D721Med (cell line): ENCODE measurements around the gene SCN4A.
A peak's percentile ranks its signal among the peaks of the same experiment; 100 is the strongest.

Source experiments
- DNase-seq: peaks from one replicate; pipeline ENCODE4 v3.0.0; 2011; ENCODE audit warnings: low spot score; ENCODE audit not compliant: insufficient read length
- FAIRE-seq: peaks from 2 replicates; lab custom pipeline; 2011; peaks lifted over from hg19 to GRCh38; lab: Jason Lieb, UNC
- TF ChIP-seq, protein P1 (sequence below): IDR thresholded peaks from 2 replicates; pipeline ENCODE4 v1.5.1; 2012; ENCODE audit warnings: mild to moderate bottlenecking, control low read depth; ENCODE audit not compliant: insufficient read depth; ENCODE audit errors: missing control alignments

The SCN4A gene

DNA sequence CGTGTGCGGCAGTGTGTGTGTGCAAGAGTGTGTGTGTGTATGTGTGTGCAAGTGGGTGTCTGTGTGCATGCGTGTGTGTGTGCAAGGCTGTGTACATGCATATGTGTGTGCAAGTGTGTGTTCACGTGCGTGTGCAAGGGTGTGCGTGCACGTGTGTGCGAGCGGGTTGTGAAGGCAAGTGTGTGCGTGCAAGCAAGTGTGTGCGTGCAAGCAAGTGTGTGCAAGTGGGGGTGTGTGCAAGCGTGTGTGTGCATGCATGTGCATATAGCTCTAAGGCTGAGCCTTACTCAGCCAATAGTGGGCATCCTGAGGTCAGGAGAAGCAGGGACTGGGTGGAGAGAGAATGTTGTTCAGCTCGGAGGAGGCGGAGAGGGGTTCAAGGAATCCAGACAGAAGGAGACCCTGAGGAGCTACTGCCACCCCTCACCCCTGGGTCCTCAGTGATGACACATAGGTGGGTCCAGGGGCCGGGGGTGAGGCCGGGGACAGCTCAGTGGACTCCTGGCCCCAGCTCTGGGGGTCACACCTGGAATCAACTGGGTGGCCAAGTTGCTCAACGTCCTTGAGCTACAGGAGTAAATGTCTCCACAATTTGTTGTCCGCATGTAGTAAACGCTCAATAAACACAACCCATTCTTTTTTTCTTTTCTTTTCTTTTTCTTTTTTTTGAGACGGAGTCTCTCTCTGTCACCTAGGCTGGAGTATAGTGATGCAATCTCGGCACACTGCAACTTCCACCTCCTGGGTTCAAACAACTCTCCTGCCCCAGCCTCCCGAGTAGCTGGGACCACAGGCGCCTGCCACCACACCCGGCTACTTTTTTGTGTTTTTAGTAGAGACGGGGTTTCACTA lies 27.2 kb upstream of the SCN4A start:
- no peak for FAIRE-seq
- TF ChIP-seq, protein P1, sequence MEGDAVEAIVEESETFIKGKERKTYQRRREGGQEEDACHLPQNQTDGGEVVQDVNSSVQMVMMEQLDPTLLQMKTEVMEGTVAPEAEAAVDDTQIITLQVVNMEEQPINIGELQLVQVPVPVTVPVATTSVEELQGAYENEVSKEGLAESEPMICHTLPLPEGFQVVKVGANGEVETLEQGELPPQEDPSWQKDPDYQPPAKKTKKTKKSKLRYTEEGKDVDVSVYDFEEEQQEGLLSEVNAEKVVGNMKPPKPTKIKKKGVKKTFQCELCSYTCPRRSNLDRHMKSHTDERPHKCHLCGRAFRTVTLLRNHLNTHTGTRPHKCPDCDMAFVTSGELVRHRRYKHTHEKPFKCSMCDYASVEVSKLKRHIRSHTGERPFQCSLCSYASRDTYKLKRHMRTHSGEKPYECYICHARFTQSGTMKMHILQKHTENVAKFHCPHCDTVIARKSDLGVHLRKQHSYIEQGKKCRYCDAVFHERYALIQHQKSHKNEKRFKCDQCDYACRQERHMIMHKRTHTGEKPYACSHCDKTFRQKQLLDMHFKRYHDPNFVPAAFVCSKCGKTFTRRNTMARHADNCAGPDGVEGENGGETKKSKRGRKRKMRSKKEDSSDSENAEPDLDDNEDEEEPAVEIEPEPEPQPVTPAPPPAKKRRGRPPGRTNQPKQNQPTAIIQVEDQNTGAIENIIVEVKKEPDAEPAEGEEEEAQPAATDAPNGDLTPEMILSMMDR, result no peak
- DNase-seq, result no peak

DNA sequence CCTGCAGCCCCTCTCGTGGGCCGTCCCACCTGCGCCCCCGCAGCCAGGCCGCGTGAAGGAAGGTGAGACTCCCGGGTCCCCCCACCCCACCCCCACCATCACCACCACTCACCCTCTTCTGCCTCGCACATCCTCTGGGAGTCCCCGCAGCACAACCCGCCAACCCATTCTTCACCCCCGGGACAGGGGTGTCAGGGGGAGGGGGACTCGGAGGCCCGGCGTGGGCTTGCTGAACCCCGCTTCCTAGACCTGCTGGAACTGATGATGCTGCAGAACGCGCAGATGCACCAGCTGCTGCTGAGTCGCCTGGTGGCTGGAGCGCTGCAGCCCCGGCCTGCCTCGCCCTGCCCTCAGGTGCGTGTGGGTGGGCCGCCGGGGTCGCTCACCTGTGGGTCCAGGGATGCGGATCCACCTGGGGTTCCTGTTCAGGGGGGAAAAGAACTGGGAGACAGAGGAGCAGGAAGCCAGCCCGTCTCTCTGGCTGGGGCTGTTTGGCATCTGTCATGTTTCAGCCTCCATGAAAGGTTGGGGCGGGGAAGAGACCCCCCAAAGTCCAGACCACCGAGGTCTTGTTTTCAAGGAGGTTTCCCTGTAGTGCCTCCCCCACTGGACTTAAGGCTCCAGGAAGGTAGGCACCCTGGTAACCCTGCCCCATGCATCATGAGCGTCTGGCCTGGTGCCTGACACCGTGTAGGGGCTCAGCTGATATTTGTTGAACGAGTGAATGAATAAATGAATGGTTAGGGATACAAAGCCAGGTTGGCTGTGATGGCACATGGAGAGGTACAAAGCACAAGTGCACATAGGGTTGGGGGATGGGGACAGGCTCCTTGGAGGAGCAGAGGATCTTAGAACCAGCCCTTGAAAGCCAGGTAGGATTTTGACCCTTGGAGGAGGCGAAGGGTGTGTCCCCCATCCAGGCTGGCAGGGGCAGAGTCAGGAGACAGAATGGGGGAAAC lies 26.3 kb upstream of the SCN4A start:
- FAIRE-seq, result no peak
- TF ChIP-seq, protein P1, result no peak
- DNase-seq, result no peak

DNA sequence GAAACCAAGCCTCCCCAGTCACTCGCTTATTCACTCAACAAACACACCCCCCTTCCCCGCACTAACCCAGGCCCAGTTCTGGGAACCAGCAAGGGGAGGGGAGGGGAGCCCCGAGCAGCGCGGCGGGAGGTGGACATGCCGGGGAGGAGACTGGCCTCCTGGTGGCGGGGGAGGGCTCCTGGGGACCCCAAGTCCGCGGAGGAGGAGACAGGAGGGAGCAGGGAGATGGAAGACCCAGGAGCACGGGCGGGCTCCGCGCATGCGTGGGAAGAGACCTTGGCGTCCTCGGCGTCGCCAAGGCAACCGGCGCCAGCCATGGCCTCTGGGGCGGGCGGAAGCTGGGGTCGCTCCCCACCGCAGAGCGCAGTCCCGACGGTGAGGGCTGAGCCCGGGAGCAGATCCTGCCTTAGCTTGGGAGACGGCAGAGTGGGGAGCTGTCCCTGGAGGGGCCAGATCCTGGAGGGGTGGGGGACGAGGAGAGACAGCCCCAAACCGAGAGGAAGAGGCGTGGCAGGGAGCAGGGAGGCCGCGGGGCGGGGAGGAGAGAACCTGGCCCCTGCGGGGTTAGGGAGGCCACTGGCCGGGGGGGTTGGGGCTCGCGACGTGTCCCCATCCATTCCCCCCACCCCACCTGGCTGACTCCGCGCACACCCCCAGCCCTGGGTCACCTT lies 25.5 kb upstream of the SCN4A start, which contains the start of gene PRR29:
Gene PRR29 (plus strand): TSS at position 302 of the 671 bp plus-strand sequence. CDS start 14 bp downstream, at position 316.
- no peak for FAIRE-seq
- TF ChIP-seq, protein P1, result no peak
- DNase-seq, result peak; percentile 98

DNA sequence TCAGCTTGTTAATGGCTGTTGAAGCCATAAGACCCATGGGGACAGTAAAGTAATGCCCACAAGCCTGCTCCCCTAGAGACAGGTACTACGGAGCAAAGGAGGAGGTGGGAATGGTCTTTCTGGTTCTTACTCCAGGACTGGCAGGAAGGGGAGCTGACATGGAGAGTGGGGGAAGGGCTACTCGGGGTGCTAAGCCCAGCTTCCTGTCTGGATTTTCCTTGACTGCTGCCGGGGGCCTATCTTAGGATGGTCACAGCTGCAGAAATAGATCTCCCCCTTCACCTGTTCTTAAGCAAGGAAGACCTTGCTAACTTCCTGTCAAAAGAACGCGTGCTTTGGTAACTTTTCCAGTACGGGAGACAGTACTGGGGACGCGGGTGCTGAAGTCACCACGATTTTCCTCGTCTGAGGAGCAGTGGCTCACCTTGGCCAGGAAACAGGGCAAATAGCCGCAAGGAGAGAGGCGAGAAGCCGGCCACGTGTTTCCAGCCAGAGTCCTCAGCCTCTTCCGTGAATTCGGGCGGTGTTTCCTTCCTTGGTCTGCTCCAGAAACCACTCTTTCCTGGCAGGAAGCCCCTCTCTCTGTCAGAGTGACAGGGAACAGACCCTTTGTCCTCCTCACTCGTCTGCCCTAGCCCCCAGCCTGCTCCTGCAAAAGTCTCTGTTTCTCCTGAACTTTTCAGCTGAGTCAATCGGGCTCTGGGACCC lies 24.8 kb upstream of the SCN4A start:
- TF ChIP-seq, protein P1, result no peak
- no peak for FAIRE-seq
- no peak for DNase-seq

DNA sequence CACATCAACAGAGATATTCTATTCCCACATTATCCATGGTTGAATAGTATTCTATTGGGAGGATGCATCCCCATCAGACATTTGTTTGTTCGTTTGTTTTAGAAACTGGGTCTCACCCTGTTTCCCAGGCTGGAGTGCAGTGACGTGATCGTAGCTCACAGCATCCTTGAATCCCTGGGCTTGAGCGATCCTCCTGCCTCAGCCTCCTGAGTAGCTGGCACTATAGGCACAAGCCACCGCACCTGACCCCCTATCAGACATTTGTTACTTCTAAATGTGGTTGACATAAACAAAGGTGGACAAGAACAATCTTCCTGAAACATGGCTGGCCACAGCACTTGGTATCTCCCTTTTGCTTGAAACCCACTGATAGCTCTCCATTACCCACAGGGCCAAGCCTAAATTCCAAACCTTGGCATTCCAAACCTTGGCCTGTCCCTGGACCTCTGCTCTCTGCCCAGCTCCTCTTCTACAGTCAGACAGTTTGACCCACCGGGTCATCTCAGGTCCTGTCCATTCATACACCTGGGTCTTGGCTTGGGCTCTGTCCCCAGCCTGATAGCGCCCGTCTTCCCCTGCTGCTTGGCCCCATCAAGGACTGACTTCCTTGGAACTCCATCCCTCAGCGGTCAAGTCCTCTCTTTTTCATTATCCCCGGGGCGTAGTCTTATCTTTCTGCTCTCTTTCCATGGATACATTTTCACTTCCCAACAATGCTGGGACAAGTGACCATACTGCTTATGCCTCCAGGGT lies 23.9 kb upstream of the SCN4A start:
- TF ChIP-seq, protein P1, result no peak

DNA sequence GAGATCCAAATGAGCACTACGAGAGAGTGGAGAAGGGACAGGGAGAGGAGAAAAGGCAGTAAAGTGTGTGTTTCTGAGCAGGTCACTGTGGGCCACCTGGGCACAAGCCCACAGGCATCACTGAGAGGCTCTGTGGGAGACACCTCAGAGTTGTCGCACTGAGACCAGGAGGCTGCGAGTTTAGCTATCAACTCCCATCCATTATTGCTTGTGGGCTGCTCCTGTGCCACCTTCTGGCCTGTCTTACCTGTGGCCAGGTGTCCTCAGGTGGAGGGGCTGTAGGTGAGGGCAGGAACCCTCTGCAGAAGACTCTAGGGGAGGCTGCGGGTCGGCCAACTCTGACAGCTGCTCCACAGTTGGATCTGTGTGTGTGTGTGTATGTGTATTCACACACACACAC lies 22.9 kb upstream of the SCN4A start:
- FAIRE-seq (no peak), DNase-seq (no peak)
- TF ChIP-seq, protein P1, result no peak

More for the DNA sequence above, 23.9 kb upstream of the SCN4A start:
- FAIRE-seq, result no peak
- no peak for DNase-seq
